ENCODE results near the gene DUOXA1.

The DUOXA1 gene

GRCh38 chr15:45130291-45131000 is 767 bp upstream of the DUOXA1 start:
- no peak for DNase-seq (ENCODE audit: low read depth)

DNA sequence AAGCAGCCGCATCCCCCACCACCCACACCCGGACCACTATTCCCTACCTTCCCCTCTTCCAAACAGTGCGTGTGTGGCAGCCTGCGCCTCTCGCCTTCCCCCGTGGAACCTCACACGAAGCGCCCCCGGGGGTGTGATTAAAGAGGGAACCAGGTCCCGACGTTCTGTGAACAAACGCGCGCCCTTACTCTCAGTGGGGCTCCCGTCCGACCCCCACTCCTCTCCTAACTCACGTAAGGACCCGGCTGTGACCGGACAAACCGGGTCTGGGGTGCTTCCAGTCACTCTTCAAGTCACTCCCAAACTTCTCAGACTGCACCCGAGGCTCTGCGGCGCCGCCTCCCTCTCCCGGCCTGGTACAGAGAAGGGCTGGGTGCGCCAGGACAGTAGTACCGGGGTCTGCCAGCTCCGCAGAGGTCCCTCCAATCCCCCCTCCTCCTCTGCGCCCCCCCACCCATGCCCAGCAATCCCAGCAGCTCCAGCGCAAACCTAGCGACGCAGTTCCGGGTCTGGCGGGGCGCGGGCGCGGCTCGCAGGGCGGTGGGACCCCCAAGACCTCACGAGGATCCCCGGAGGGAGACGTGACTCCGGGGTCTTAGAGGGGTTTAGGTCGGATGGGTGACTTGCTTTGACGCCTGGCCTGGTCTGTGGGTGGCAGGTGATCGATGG is 574 bp downstream of the DUOXA1 start:
- no peak for DNase-seq (ENCODE audit: low read depth)

DNA sequence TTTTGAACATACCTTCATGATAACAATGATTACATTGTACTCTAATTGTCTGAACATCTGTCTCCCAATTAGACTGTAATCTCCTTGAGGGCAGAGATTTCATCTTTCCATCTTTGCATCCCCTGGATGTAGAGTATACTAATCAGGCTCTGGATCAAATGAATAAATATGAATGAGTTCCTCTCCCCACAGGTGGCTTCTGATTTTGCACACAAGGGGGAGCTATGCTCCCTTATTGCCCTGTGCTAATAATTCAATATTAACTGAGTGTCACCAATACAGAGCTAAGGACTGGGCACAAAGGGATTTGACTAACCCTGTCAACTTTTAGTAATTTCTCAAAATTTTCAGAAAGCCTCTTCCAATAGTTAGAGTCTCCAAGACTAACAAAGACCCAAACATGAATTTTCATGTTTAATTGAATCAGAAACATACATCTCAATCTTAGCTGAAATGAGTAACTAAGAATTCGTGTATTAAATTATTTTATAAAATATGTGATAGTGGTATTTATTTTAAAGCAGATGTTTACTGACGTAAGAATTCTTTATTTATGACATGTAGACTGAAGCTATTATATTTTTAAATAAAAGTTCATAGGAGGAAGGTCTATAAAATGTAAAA is 3.0 kb downstream of the DUOXA1 start:
- no peak for DNase-seq (ENCODE audit: low read depth)

DNA sequence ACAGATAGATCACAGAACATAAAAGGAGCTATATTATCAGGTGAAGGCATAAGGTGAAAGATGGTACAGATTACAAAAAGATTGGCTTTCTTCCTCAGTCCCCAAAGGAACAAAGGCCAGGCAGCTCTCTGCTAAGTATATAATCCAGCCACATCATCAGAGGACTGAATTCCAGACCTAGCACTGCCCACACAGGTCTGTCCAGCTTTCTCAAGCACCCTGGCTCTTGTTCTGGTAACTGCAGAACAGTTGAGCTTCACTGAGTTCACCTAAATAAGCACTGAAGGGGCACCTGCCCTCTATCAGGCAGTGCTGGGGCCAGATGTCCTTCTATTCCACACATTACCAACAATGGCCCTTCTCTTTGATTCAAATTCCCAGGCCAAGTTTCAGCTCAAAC is 6.3 kb downstream of the DUOXA1 start:
- no peak for DNase-seq (ENCODE audit: low read depth)

DNA sequence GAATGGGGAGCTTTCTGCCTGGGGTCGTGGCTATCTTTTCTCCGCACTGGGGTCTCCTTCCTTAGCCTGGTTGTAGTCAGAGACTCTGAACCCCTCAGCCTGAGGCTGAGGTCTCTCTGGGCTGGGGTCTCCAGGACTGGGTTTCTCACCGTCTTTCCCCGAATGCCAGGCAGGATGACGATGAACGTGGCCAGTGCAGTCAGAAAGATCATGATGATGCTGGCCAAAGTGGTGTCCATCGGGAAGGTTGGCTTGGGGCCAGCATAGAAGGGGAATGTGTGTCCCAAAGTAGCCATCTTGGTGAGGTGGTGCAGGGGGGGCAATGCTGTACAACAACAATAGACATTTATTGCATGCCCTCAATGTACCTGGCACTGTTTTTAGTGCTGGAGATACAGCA is 7.0 kb downstream of the DUOXA1 start:
- no peak for DNase-seq (ENCODE audit: low read depth)

DNA sequence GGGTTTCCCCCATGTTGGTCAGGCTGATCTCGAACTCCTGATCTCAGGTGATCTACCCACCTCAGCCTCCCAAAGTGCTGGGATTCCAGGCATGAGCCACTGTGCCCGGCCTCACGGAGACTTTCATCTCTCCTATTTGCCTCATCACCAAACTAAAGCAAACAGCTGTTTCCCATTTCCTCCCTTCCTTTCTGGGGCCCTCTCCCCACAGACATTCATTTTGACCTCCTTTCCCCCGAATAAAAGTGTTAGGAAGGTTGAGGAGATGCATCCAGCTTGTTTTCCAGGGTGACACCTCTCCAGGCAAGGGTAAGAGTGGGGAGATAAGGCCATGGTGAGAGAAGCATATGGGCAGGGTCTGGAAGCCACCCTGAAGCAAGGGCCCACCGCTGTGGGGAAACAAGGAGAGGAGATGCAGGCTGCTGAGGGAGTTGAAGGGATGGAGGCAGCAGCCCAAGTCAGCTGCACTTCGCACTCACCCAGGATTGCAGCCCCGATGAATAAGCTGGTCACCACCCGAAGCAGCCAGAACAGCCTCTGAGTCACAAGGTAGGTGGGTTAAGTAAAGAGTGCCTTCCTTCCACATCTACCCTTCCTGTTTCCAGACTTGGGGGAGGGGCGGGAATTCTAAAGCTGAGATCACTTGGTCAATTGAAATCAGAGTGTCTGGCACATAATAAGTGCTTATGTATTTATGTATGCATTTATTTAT is 7.8 kb downstream of the DUOXA1 start:
- DNase-seq (ENCODE audit: low read depth): no peak

- no peak for DNase-seq (ENCODE audit: low read depth)
These were observed 8.7 kb downstream of the DUOXA1 start for GRCh38 chr15:45121020-45121419.

DNA sequence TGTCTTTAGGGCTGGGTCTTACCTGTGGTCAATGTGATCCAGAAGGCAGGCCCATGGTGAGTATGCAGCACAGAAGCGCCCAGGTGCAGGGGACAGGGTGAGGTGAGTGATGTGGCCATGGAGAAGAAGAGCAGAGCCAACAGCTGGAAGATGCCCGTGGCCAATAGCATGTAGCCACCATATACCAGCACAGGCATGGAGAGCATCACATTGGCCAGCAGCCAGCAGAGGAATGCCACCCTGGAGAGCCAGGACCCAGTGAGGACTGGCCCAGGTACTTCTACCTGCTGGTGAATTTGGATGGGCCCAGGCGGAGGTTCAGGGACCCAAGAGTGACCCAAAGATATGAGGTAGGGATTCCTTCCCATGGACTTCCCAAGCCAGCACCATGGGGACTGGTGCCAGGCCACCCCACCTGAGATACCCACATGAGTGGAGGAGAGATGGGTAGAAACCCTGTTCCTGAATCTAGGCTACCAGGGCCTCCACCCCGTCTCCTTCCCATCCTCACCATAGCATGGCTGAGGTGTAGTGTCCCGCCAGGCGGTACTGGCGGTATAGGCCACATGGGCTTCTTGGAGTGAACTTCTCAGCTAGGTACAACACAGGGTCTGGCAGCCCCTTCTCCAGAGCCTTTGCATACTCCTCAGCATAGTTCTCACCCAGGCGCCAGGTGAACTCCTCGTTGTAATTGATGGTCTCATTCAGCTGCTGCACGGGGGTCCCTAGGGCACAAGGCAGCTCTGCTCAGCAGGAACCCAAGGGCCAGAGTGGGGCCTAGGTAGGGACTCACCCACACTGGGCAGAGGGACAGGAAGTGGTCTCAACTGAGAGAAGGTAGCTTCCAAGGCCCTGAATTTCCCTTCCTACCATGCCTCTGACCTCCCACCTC is 9.4 kb downstream of the DUOXA1 start:
- DNase-seq (ENCODE audit: low read depth): no peak

DNA sequence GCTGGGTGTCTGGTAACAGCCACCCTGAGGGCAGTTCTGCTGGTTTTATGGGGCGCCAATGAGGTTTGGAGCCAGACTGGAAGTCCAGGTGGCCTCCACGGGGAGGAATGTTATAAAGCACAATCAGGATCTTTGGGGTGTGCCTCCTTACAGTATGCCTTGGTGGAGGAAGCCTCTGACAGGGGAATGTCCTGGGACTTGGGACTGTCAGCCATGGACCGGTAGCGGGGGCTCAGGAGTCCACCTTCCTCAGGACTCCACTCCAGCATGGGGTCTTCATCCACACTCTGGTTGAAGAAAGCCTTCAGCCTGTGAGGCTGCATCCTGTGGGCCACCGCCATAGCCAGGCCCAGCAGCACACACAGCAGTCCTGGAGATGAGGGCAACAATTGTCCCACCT is 10.7 kb downstream of the DUOXA1 start:
- DNase-seq (ENCODE audit: low read depth): no peak

DNA sequence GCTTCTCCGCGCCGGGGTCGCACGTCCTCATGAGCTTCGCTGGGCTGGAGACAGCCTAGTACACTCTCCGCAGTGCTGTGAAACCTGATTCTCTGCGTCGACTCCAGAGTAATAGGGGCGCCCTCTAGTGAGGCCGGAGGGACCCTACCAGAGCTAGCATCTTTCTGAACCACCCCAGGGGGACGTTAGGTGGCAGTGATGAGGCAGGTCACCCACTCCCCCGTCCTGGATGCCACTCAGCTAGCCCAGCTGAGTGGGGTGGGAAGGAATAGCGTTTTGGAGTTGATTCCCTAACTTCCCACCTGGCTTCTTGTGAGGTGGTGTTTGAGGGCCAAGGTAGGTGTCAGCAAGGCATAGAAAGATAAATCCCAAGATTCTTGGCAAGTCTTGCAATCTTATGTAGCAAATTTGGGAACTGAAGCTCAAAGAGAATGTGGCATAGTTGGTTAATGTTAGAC is 11.5 kb downstream of the DUOXA1 start:
- peak; percentile 67 for DNase-seq (ENCODE audit: low read depth)

DNA sequence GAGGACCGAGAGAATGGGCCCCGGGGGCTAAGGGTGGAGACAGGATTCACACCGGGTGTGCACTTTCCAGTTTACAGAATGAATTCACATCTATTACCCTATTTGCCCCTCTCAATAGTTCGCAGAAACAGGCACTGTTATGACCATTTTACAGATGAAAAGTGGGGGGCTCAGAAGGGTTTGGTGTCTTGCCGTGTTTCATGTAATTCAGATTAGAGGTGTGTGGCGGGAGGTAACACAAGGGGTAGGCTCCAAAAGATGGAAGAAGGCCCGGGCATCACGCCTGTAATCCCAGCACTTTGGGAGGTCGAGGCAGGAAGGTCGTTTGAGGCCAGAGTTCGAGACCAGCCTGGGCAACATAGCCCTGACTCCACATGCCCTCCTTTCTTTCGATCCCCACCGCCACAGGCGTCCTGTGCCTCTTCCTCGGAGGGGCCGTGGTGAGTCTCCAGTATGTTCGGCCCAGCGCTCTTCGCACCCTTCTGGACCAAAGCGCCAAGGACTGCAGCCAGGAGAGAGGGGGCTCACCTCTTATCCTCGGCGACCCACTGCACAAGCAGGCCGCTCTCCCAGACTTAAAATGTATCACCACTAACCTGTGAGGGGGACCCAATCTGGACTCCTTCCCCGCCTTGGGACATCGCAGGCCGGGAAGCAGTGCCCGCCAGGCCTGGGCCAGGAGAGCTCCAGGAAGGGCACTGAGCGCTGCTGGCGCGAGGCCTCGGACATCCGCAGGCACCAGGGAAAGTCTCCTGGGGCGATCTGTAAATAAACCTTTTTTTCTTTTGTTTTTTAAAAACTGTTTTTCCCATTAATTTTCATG is 12.2 kb downstream of the DUOXA1 start:
- no peak for DNase-seq (ENCODE audit: low read depth)

- DNase-seq (ENCODE audit: low read depth): no peak
These were observed 13.0 kb downstream of the DUOXA1 start for GRCh38 chr15:45116482-45117307.

DNA sequence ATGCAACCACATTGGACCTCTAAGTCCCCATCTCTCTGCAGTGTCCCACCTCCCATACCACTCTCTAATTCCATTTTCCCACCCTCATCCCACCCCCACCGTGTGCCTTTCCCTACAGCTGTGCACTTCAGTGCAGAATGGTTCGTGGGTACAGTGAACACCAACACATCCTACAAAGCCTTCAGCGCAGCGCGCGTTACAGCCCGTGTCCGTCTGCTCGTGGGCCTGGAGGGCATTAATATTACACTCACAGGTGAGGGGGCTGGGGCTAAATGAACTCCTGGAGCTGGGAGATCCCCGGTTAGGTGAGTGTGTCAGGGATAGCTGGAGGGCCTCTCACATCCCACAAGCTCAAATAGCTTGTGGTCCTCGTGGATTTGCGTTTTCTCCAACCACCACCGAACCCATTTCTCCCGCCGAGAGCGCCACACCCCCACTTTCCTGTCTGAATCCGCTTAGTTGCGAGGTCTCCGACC is 13.6 kb downstream of the DUOXA1 start:
- no peak for DNase-seq (ENCODE audit: low read depth)

DNA sequence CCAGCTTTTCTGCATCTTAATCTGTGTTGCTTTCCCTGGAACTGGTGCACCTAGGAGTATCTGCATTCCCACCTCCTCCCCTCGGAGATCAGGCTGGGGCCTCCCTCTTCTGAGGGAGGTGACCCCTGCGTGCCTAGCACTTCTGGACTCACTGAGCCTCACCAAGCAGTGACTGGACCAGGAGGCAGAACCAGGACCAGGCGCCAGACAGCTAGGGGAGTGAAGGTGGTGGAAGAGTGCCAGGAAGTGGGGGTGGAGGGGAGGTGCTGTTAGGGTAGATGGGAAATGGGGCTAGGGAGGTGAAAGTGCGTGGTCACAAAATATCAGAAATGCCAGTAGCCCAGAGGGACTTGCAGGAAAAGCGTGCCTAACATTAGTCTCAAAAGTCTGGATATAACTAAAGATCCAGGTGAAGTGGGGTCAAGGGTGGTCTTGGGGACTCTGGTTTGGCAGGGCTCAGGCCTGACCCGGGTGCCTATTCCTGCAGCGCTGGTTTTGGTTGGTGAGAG is 14.3 kb downstream of the DUOXA1 start:
- no peak for DNase-seq (ENCODE audit: low read depth)

DNA sequence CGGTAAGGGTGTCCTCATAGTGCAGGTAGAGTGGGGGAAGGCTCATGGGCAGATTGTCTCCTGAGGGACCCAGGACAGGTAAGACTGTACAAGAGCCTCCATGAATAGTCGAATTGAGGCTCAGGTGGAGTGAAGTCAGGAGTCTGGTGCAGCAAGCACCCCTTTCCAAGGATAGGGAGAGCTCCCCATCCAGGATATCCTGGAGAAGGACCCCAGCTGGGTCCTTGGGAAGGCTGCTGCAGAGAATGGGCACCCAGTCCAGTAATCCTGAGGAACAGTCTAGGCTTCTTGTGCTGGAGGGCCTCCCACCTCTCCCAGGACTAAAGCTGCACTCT is 15.0 kb downstream of the DUOXA1 start:
- no peak for DNase-seq (ENCODE audit: low read depth)

GRCh38 chr15:45114076-45114750 is 15.5 kb downstream of the DUOXA1 start, which contains the start of the genes DUOX2 and DUOXA2:
TSS of gene DUOX2 (minus strand) at chr15:45114172. CDS start at chr15:45113411, 761 bp downstream.
TSS of gene DUOXA2 (plus strand) at chr15:45114326. CDS start at chr15:45114606, 280 bp downstream.
- no peak for DNase-seq (ENCODE audit: low read depth)

DNA sequence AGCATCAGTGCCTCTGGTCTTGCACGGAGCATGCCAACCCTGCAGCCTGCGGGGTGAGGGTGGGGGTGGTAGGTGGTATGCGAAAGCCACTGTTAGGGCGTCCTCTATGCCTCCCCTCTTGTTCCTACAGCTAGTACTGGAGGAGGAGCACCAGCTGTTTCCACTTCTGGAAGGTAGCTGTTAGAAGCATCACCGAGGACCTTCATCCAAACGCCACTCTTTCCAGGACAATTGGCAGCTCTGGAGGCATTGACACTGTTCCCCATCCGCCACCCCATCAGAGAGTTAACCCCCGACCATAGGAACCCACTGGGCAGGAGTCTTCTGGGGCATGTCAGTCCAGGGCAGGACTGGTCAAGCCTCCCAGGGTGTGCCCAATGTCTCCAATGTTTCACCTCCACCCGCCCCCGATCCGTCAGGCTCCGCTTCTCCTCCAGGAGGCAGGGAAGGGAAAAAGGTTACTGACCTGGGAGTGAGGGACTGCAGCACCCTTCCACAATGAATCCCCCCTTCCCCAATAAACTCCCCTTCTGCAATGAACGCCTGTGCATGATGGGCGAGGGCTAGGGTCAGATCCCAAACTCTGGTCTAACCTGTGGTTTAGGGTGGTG is 16.2 kb downstream of the DUOXA1 start:
- DNase-seq (ENCODE audit: low read depth): no peak

Data from activated T-helper 1 cell treated with Interleukin-2 at 50 U/mL for 16 hours (primary cell).